Panc1 (cell line): ENCODE data around the gene SUPT6H. TPM values are rescaled to one million over a fixed set of nuclear protein-coding genes. Genes with fewer than 3 reads are reported as not detected.

Source experiments
- ATAC-seq: fragments of 200-7000 bp; cut with Tn5 transposase; 2 replicates; pipeline ENCODE4 v1.9.1; 2020; ENCODE audit warnings: mild to moderate bottlenecking, moderate library complexity
- BruUV-seq: library from RNA; stranded (reverse); fragments of 400-500 nt; replicated peaks from 2 replicates; lab custom pipeline; 2021; lab: Mats Ljungman, UMichigan
- CTCF ChIA-PET: fragments of 300-600 bp; sonication (Branson Sonifier 250); formaldehyde crosslinking; loops from one replicate; lab custom pipeline; 2022; ENCODE audit warnings: antibody characterized with exemption; lab: Charles Lee
- POLR2A ChIA-PET: fragments of 300-600 bp; sonication (Branson Sonifier 250); formaldehyde crosslinking; loops from one replicate; lab custom pipeline; 2022; ENCODE audit warnings: antibody characterized with exemption; lab: Charles Lee
- DNase-seq: peaks from one replicate; pipeline ENCODE4 v3.0.0-alpha.2; 2010; ENCODE audit warnings: low read depth, low spot score
- H3K27ac ChIP-seq: 2 replicates; pipeline ENCODE4 v1.5.1; 2011; ENCODE audit warnings: mild to moderate bottlenecking, low read length, inconsistent platforms
- H3K27me3 ChIP-seq: fragments of 200-500 bp; sonication (Bioruptor generic); 2 replicates; pipeline ENCODE4 v1.6.0; 2014; ENCODE audit warnings: low read length, inconsistent platforms; ENCODE audit not compliant: control insufficient read depth, insufficient read depth
- H3K36me3 ChIP-seq: fragments of 200-500 bp; sonication (Bioruptor generic); 2 replicates; pipeline ENCODE4 v1.5.1; 2014; ENCODE audit warnings: inconsistent platforms, mild to moderate bottlenecking, low read length, moderate library complexity; ENCODE audit not compliant: control insufficient read depth, insufficient read depth
- H3K4me1 ChIP-seq: 2 replicates; pipeline ENCODE4 v1.5.1; 2011; ENCODE audit warnings: inconsistent platforms, mild to moderate bottlenecking, low read length, moderate library complexity; ENCODE audit not compliant: control insufficient read depth, insufficient read depth
- H3K4me3 ChIP-seq, 2 experiments: 2 replicates each; pipeline ENCODE4 v1.5.1; 2011 to 2012; ENCODE audit warnings: low read depth in 2 of 2, low read length in 2 of 2, mild to moderate bottlenecking in 2 of 2, inconsistent platforms in 1 of 2, moderate library complexity in 1 of 2
- H3K9me3 ChIP-seq: fragments of 200-500 bp; sonication (Bioruptor generic); 2 replicates; pipeline ENCODE4 v1.5.1; 2014; ENCODE audit warnings: low read depth, mild to moderate bottlenecking, inconsistent platforms, low read length, moderate library complexity; ENCODE audit not compliant: control insufficient read depth, insufficient read depth
- POLR2AphosphoS5 ChIP-seq: IDR thresholded peaks from 2 replicates; pipeline ENCODE4 v1.6.1; 2012; ENCODE audit warnings: mild to moderate bottlenecking, low read depth, low read length, moderate library complexity
- SIN3A ChIP-seq: IDR thresholded peaks from 2 replicates; pipeline ENCODE4 v1.6.1; 2012; ENCODE audit warnings: low read depth, mild to moderate bottlenecking, low read length, moderate library complexity, borderline replicate concordance; ENCODE audit not compliant: insufficient read depth
- TCF7L2 ChIP-seq: IDR thresholded peaks from 2 replicates; pipeline ENCODE4 v1.6.1; 2011; ENCODE audit warnings: mild to moderate bottlenecking, low read depth, low read length, inconsistent platforms
- in situ Hi-C: cut with HindIII; loops from 2 replicates; pipeline ENCODE4 v1.10.0; 2016; ENCODE audit warnings: low sequenced_read_pairs, low pct_unique_long_range_greater_than_20kb
- intact Hi-C: fragments of 100-400 bp; cut with micrococcal nuclease; formaldehyde crosslinking; loops from one replicate; pipeline ENCODE4 v1.10.0; 2022; ENCODE audit not compliant: unreplicated experiment
- total RNA-seq: library from RNA; stranded (reverse); gene quantifications from one replicate; pipeline ENCODE4 v1.2.1, GENCODE V29; 2021; ENCODE audit not compliant: unreplicated experiment
- TF ChIP-seq, protein P1 (sequence below): fragments of 450-650 bp; IDR thresholded peaks from 2 replicates; pipeline ENCODE4 v1.5.1; 2017; ENCODE audit warnings: mild to moderate bottlenecking
- TF ChIP-seq, protein P2 (sequence below), 2 experiments: IDR thresholded peaks; 2 replicates each; pipeline ENCODE4 v1.6.1; 2011 to 2012; ENCODE audit warnings: low read depth in 2 of 2, control low read depth in 1 of 2, low read length in 1 of 2, mild to moderate bottlenecking in 1 of 2, moderate library complexity in 1 of 2; ENCODE audit not compliant: insufficient read depth in 1 of 2

Gene SUPT6H
- total RNA-seq, 1 experiment from 2014 or later, result 108 TPM

DNA sequence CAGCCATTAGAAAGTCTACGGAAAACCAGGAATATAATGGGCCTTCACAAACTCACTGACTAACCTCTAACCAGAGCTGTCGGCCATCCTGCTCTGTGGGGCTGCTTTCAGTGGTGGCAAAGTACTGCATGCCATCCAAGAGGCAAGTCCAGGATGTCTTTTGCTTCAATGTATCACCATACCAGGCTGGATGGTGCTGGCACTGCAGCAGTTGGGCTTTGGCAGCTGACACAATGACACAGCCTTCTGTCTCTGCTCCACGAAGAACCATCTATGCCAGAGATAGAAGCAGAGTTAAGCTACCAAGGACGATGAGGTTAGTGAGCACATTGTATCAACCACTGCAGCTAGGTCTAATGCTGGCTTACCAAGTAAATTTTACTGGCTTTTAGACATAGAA, 38.3 kb upstream of the SUPT6H start:
- Histone ChIP-seq H3K4me3 (no peak overlapping the region), H3K27me3 (no peaks in the 10 kb centered on the region), H3K4me1 (no peaks in the 10 kb centered on the region), H3K27ac (no peak overlapping the region), H3K9me3 (no peaks in the 10 kb centered on the region), H3K36me3 (peaks cover 51% of the 10 kb centered on the region)
- TF ChIP-seq SIN3A (no peak), TCF7L2 (no peak), POLR2AphosphoS5 (no peak)
- TF ChIP-seq, protein P1, sequence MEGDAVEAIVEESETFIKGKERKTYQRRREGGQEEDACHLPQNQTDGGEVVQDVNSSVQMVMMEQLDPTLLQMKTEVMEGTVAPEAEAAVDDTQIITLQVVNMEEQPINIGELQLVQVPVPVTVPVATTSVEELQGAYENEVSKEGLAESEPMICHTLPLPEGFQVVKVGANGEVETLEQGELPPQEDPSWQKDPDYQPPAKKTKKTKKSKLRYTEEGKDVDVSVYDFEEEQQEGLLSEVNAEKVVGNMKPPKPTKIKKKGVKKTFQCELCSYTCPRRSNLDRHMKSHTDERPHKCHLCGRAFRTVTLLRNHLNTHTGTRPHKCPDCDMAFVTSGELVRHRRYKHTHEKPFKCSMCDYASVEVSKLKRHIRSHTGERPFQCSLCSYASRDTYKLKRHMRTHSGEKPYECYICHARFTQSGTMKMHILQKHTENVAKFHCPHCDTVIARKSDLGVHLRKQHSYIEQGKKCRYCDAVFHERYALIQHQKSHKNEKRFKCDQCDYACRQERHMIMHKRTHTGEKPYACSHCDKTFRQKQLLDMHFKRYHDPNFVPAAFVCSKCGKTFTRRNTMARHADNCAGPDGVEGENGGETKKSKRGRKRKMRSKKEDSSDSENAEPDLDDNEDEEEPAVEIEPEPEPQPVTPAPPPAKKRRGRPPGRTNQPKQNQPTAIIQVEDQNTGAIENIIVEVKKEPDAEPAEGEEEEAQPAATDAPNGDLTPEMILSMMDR, result no peak
- TF ChIP-seq, protein P2, sequence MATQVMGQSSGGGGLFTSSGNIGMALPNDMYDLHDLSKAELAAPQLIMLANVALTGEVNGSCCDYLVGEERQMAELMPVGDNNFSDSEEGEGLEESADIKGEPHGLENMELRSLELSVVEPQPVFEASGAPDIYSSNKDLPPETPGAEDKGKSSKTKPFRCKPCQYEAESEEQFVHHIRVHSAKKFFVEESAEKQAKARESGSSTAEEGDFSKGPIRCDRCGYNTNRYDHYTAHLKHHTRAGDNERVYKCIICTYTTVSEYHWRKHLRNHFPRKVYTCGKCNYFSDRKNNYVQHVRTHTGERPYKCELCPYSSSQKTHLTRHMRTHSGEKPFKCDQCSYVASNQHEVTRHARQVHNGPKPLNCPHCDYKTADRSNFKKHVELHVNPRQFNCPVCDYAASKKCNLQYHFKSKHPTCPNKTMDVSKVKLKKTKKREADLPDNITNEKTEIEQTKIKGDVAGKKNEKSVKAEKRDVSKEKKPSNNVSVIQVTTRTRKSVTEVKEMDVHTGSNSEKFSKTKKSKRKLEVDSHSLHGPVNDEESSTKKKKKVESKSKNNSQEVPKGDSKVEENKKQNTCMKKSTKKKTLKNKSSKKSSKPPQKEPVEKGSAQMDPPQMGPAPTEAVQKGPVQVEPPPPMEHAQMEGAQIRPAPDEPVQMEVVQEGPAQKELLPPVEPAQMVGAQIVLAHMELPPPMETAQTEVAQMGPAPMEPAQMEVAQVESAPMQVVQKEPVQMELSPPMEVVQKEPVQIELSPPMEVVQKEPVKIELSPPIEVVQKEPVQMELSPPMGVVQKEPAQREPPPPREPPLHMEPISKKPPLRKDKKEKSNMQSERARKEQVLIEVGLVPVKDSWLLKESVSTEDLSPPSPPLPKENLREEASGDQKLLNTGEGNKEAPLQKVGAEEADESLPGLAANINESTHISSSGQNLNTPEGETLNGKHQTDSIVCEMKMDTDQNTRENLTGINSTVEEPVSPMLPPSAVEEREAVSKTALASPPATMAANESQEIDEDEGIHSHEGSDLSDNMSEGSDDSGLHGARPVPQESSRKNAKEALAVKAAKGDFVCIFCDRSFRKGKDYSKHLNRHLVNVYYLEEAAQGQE (IDR thresholded peaks at IDR 0.05; ENCODE audit: insufficient read depth in 1 of 2, low read depth in 2 of 2, low read length in 1 of 2), result no peak
- ChIA-PET CTCF (interaction anchor here (1.2 kb wide), 1 partner anchor 11 kb away, joined by 3 read pairs; no protein-coding TSS in a partner anchor), POLR2A (interaction anchor here (0.5 to 0.6 kb wide), 2 partner anchors 54 to 59 kb away, joined by 7 to 11 read pairs; no protein-coding TSS in a partner anchor)
- BruUV-seq, result no TSS peak
- intact Hi-C loops (no loop called here), in situ Hi-C loops (no loop called here)
- ATAC-seq (no peak), DNase-seq (no peak)

DNA sequence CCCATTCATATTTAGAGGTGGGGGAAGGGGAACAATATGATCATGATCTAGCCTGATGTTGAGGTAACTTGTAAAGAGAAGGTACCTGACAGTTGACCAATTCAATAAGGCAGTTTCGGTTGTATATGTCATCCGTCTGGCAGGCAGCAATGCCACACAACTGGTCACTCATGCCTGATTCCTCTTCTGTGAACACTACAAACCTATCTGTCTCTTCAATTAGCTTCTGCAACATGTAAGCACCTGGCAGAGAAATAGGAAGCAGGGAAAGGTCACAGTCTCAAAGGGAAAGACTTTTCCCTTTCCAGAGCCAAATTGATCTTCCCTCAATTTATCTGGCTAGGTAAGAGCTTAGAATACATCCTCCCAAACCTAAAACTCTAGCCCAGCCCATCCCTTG, 37.9 kb upstream of the SUPT6H start:
- in situ Hi-C loops, result no loop called here
- H3K36me3 ChIP-seq, result peaks cover 47% of the 10 kb centered on the region

More for the DNA sequence above, 37.9 kb upstream of the SUPT6H start:
- Histone ChIP-seq H3K9me3 (no peaks in the 10 kb centered on the region), H3K27me3 (no peaks in the 10 kb centered on the region), H3K27ac (no peak overlapping the region), H3K4me1 (no peaks in the 10 kb centered on the region), H3K4me3 (no peak overlapping the region)
- no TSS peak for BruUV-seq
- ChIA-PET POLR2A (interaction anchor here (0.6 kb wide), 1 partner anchor 55 kb away, joined by 11 read pairs; no protein-coding TSS in a partner anchor), CTCF (no interaction called here)
- no peak for DNase-seq
- intact Hi-C loops, result no loop called here
- TF ChIP-seq TCF7L2 (no peak), POLR2AphosphoS5 (no peak), SIN3A (no peak)
- TF ChIP-seq, protein P2 (IDR thresholded peaks at IDR 0.05; ENCODE audit: insufficient read depth in 1 of 2, low read depth in 2 of 2, low read length in 1 of 2), result no peak
- TF ChIP-seq, protein P1, result no peak
- ATAC-seq, result no peak
